ENCODE results near the gene SURF1.

GRCh38 chr9:133345596-133345995 is 10.7 kb downstream of the SURF1 start:
- no peak for TF ChIP-seq POLR2AphosphoS5 (IDR thresholded peaks at IDR 0.05; ENCODE audit: low read depth, low read length)
- TF ChIP-seq POLR2A (IDR thresholded peaks at IDR 0.05; ENCODE audit: low read depth, low read length): no peak
- no peak for TF ChIP-seq TAF1 (IDR thresholded peaks at IDR 0.05; ENCODE audit: low read depth, low read length)

Data from GM12891 (cell line).